ENCODE data around the gene BCOR.

The BCOR gene

GRCh38 chrX:40083120-40083978, 14.4 kb downstream of the BCOR start:
- no peak for DNase-seq

- DNase-seq, result no peak
Observed at GRCh38 chrX:40082447-40083119, 15.2 kb downstream of the BCOR start.

GRCh38 chrX:40081679-40082068, 16.1 kb downstream of the BCOR start:
- DNase-seq, result no peak

DNA sequence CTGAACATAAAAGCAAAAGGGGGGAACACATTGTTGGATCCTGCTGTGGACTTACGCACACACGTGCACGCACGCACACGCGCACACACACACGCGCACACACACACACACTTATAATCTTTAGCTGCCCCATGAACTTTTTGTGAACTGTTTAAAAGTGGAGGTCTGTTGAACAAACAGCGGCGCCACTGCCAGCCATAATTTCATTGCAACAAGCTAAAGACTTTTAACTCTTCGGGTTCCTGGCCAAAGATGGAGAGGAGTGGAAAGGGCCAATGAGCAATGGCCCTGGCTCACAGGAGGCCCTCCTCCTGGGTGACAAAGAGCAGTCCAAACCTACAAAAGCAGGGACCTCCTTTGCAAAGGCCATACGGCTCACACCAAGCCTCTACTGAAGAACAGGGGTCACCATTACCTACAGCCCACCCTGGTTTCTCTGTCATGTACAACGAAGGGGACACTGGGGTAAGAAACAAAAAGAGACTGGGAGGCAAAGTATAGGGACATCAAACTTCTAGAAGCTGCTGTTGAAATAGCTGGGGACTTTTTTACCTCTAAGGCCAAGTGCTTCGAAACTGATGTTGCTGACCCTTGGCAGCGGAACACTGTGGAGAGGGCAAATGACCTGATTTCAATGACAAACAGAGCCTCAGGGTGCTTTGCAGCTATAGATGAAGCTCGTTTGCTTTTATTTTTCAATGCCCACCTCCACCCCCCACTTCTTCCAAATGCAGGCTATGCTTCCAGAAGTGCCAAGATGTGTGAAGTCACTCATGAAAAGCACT, 16.7 kb downstream of the BCOR start:
- DNase-seq, result no peak

DNA sequence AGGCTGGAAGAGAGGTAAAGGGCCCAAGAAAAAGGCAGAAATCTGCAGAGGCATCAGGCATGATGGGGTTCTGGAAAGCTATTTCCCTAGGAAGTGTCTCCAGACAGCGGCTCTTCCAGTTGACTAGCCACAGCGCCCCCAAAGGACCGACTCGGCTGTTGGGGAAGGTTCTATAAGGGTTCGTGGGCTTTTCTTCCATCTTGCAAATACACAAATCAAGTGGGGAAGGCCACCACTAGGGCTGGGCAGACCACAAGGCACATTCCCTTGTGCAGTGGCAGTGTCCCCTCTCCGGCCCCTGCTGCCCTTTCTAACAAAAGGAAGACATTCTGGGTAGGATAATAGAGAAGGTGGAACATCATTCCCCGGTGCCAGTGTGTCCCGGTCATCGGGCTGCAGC, 18.2 kb downstream of the BCOR start:
- no peak for DNase-seq

- DNase-seq, result no peak
Observed at GRCh38 chrX:40078489-40079227, 19.1 kb downstream of the BCOR start.

DNA sequence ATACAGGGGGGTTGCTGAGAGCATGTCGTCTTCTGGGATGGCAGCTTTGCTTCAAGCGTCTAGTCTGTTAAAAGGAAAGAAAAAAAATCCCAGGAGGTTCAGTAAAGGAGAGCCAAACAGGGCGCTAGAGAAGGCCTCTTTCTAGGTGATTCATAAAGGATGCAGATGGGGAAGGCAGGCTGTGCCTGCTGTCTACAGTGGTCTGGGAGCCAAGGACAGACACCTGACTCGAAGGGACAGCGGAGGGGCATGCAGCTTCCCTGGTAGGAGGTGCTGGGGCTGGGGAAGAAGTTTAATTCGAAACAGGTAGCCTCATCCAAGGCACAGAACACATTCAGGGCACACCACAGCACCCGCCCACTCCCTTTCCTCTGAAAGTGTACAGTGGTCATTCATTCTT, 19.9 kb downstream of the BCOR start:
- DNase-seq, result no peak

GRCh38 chrX:40076750-40077575, 20.8 kb downstream of the BCOR start:
- no peak for DNase-seq

- no peak for DNase-seq
Observed at GRCh38 chrX:40074959-40075332, 22.8 kb downstream of the BCOR start.

- no peak for DNase-seq
Observed at GRCh38 chrX:40074080-40074958, 23.4 kb downstream of the BCOR start.

GRCh38 chrX:40073439-40074054, 24.2 kb downstream of the BCOR start:
- DNase-seq, result no peak

GRCh38 chrX:40072246-40072645, 25.5 kb downstream of the BCOR start:
- no peak for DNase-seq

GRCh38 chrX:40068048-40068447, 29.7 kb downstream of the BCOR start:
- DNase-seq, result no peak

DNA sequence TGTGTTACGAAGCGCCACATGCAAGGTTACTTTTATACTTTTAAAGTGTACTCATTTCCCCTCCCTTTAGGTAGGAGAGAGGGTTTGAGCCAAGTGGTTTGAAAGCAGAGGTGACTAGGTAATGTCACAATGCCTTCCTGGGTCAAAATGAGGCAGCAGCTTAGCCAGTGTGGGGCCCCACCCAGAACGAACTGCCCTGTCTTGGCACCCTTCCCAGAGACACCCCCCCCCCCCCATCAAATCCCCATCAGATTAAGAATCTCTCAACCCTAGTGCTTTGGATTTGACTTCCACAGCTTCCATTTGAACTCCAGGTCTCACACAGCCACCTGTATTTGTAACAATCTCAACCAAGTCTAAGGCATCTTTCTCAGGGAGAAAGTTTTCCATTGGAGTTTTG, 31.1 kb downstream of the BCOR start:
- no peak for DNase-seq

- no peak for DNase-seq
Observed at GRCh38 chrX:40065296-40066046, 32.3 kb downstream of the BCOR start.

- DNase-seq, result no peak
Observed at GRCh38 chrX:40064055-40064597, 33.6 kb downstream of the BCOR start.

- no peak for DNase-seq
Observed at GRCh38 chrX:40063555-40063954, 34.2 kb downstream of the BCOR start.

GRCh38 chrX:40062525-40063155, 35.1 kb downstream of the BCOR start:
- DNase-seq, result no peak
